NCI-H1417 treated with DMSO at 0.1 percent for 48 hours (cell line): Measurements from ENCODE around the gene ZNF552.
"Not testable (repeated sequence)": the region's sequence is repeated elsewhere in the genome, so short reads cannot be mapped to it uniquely, and the experiment has no call there.

Experiments
- DNase-seq: peaks from one replicate; lab custom pipeline; 2025; lab: John Stamatoyannopoulos, UW

ZNF552 gene

DNA sequence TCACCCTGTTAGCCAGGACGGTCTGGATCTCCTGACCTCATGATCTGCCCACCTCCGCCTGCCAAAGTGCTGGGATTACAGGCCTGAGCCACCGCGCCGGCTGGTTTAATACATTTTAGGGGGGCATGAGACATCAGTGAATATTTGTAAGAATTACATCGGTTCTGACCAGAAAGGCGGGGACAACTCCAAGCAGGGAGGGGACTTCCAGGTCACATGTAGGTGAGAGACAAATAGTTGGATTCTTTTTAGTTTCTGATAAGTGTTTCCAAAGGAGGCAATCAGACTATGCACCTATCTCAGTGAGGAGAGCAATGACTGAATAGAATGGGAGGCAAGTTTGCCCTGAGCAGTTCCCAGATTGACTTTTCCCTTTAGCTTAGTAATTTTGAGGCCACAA lies 3.7 kb upstream of the ZNF552 start:
- DNase-seq, result no peak

DNA sequence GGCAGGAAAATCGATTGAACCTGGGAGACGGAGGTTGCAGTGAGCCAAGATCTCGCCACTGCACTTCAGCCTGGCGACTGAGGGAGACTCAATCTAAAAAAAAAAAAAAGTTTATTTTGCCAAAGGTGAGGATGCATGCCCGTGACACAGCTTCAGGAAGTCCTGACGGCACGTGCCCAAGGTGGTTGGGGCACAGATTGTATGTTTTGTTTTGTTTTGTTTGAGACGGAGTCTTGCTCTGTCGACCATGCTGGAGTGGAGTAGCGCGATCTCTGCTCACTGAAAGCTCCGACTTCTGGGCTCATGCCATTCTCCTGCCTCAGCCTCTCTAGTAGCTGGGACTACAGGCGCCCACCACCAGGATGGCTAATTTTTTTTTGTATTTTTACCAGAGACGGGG lies 3.3 kb upstream of the ZNF552 start:
- no peak for DNase-seq

DNA sequence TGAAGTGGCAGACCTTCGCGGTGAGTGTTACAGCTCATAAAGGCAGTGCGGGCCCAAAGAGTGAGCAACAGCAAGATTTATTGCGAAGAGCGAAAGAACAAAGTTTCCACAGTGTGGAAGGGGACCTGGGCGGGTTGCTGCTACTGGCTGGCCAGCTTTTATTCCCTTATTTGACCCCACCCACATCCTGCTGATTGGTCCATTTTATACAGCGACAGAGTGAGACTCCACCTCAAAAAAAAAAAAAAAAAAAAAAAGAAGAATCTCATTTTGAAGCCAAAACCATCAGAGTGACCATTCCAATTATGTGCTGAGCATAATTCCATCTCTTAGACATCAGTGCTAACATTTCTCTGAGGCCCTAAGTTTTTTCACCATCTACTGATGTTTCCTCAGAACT lies 1.9 kb upstream of the ZNF552 start:
- no peak for DNase-seq

DNA sequence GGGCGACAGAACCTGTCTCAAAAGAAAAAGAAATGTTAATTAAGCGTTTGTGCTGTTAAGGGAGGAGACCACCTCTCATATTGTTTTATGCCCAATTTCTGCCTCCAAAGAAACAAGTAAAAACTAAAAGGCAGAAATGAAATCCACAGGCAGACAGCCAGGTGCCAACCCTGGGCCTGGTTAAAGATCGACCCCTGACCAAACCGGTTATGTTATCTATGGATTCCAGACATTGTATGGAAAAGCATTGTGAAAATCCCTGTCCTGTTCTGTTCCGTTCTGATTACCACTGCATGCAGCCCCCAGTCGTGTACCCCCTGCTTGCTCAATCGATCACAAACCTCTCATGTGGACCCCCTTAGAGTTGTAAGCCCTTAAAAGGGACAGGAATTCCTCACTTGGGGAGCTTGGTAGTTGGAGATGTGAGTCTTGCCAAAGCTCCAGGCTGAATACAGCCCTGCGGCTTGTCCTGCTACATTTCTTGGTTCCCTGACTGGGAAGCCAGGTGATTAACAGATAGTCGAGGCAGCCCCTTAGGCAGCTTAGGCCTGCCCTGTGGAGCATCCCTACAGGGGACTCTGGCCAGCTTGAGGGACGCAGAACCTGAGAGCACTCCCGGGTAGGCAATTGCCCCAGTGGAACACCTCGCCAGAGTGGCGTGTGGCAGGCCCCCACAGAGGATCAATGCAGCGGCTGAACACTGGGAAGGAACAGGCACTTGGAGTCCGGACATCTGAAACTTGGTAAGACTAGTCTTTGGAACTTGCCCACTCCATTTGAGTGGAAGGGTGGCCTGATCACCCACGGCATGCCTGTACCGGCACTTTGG lies 748 bp upstream of the ZNF552 start:
- no peak for DNase-seq

DNA sequence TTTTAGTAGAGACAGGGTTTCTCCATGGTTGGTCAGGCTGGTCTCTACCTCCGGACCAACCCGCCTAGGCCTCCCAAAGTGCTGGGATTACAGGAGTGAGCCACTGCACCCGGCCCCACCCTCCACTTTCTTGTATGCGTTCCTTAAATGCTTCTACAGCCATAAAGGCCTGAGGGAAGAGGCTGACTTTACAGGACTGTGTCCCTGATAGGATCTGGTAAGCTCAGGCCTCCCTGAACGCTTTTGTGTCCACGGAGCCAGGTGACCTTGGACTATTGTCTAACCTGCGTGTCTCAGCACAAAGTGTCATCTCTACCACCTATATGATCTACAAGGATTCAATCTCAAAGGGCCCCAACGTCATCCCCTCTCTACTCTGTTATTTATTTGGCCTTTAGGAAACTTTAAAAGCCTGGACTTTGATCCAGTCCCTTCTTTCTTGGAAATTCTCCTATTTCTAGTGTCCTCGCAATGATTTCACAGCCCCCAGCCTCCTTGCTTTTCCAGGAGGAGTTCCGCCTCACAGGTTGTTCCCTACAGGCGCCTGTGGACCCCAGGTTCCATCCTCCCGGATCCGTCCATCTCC lies 701 bp downstream of the ZNF552 start:
- DNase-seq, result no peak

DNA sequence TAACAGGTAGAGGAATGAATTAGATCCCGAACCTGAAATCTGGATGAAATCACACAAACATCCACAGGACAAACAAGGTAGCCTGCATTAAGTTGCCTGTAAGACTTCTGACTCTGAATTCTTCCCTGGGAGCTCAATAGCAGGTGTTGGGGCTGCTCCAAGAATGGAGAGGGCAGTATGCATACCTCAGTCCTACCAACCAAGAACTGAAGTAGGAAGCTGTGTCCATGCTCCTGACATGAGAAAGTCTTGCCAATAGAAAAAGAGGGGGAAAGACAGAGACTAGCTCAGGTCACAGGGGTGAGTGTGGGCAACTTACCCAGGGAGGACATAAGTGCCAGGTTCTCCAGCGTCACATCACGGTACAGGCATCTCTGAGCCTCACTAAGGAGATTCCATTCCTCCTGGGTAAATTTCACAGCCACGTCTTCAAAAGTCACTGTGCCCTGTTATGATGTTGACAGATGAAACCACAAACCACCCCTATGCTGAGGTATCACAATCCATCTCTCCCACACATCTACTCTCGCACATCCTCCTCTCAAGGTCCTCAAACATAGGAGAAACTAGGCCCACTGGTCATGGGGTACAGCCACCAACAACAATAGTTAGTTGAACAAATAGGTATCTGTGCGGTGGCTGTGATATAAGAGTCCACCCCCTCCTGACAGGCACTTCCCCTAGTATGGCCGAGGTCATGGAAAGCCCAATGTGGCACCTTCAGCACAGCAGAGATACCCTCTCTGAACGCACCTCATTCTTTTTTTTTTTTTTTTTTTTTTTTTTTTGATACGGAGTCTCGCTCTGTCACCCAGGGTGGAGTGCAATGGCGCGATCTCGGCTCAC lies 1.5 kb downstream of the ZNF552 start:
- DNase-seq, result not testable (repeated sequence)

DNA sequence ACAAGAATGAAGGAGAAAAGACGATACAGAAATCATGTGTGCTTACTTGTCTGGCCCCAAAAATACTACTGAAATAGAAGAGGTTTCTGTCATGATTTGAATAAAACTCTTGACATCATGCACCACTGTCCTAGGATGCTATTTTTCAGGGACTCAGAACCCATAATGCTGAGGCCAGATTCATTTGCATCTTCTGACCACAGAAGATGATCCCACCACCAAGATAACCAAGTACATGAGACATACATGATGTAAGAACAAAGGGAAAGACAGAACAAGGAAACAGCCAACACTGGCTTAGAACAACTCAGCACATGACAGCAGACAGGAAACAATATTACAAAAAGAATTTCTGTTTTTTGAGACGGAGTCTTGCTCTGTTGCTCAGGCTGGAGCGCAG lies 2.5 kb downstream of the ZNF552 start:
- DNase-seq, result no peak

DNA sequence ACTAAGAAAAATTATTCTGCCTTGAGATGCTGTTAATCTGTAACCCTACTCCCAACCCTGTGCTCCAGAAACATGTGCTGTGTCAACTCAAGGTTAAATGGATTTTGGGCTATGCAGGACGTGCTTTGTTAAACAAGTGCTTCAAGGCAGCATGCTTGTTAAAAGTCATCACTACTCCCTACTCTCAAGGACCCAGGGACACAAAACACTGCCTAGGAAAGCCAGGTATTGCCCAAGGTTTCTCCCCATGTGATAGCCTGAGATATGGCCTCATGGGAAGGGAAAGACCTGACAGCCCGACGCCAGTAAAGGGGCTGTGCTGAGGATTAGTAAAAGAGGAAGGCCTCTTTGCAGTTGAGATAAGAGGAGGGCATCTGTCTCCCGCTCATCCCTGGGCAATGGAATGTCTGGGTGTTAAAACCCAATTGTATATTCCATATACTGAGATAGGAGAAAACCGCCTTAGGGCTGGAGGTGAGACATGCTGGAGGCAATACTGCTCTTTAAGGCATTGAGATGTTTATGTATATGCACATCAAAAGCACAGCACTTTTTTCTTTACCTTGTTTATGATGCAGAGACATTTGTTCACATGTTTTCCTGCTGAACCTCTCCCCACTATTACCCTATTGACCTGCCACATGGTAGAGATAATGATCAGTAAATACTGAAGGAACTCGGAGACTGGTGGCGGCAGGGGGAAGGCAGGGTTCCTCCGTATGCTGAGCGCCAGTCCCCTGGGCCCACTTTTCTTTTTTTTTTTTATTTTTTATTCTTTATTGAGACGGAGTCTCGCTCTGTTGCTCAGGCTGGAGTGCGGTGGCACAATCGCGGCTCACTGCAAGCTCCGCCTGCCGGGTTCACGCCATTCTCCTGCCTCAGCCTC lies 4.1 kb downstream of the ZNF552 start:
- not testable (repeated sequence) for DNase-seq

DNA sequence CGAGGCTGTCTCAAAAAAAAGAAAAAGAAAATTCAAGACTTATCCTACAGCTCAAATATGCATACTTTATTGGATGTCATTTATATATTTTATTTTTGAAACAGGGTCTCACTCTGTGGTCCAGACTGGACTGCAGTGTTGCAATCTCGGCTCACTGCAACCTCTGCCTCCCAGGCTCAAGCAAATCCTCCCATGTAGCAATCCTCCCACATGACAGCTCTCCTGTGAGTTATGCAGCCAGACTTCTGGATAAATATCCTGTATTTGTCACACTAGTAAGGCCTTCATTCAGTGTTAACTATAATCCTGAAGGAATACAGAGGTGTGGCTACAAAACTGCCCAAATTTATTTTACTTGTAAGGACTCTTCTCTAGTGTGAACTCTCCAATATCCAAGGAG lies 7.2 kb downstream of the ZNF552 start:
- DNase-seq, result no peak

DNA sequence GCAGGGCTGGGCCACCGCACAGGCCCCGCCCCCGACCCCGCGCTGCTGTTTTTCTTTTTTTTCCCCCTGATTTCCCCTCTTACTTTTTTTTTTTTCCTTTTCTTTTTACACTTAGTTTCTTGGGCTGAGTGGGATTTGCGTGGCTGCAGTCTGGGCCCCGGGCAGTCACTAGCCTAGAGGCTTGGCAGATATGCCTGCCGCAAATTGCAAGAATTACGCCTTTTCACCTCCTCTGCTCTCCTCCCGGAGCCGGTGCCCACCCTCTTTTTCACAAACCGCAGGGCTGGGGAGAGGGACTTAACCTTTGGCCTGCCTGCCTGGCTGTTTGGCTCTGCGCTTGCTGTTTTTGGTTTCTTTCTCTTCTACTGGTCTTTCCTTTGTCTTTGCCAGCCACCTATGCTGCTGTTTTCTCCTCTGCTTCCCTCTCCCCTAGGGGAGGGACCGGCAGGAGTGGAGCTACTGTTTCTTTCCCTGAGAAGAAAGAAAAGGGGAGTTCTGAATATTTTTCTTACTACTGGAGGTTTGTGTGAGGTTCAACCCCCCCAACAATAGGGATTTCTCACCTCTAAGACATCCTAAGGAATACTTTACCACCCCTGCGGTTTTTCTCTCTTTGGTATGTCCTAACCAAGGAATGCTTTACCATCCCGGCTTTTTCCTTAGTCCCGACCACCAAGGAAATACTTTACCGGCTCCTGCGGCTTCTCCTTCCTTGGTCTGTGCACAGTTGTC lies 11.0 kb downstream of the ZNF552 start:
- DNase-seq, result no peak

DNA sequence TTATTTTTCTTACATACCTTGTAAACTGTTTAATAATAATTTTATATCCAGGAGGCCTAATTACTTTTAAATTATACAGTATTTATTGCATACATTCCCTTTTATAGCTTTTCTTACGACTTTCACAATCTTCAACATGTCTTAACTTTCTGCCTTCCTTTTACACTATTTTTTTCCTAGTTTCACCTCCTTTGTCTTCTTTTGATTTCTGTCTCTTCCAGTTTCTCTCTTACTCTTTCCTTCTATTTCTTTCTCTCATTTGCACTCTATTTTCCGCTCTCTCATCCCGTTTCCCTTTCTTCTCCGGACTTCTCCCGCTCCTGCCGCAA lies 11.5 kb downstream of the ZNF552 start:
- no peak for DNase-seq

DNA sequence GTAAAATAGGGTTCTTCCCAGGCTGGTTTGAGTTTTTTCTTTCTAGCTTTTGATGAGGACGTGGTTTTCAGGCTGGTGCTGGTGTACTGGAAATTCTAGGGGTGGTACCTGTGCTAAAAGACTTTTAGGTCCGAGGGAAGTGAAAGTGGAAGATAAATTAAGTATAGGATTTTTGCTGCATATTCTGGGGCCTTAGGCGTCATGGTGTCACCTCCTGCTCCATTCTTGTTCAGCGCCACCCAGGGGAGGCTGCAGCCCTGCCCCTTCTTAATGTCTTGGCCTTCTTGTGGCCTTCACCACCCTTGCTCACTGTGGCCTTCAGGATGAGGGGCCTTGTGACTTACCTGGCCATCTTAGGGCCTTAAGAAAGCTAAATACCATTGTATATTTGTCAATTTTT lies 12.4 kb downstream of the ZNF552 start:
- no peak for DNase-seq

DNA sequence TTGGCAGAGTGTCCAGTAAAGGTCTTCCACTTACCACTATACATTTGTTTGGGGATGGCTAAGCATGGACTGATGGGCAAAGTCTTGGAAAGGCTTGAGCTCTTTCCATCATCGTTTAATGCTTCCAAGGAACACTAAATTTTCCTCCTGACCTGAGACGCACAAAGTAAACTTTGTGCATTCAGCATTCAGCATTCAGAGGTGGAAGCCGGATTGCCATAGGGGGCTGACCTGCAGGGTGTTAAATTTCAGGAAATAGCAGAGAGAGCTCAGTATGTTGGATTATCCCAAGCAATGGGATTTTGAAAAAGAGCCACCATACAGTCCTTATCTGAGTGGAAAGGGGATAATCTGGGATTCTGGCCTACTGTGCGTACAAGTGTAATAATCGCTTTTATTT lies 14.0 kb downstream of the ZNF552 start:
- no peak for DNase-seq

DNA sequence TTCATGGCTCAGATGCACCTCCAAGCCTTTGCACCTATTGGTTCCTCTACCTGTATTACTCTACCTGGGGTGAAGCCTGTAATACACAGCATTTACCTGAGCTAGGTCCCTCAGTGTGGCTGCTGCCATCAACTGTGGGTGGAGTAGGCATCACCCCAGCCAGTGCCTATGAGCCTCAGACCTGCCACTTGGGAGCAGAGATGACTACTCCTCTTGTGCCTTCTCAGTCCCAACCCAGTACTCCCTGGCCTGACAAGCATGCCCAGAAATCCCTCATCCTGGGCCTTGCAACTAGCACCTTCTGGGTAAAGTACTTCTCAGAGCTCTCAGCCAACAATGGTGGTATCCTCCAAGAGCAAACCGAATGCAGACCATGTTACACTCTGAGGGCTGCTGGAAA lies 18.1 kb downstream of the ZNF552 start:
- not testable (repeated sequence) for DNase-seq

DNA sequence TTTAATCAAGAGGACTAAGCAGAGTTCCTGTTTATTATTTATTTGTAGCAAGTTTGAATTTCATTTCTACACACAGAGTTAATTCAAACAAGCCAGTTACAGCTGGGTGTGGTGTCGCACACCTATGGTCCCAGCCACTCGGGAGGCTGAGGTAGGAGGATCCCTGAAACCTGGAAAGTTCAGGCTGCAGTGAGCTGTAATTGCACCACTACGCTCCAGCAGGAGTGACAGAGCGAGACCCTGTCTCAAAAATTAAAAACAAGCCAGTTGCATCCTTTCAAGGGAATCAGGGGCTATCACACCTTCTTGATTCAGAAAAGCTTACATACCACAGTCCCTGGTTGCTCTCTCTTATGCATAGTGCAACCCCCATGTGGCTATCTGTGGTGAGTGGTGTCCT lies 25.4 kb downstream of the ZNF552 start:
- no peak for DNase-seq

DNA sequence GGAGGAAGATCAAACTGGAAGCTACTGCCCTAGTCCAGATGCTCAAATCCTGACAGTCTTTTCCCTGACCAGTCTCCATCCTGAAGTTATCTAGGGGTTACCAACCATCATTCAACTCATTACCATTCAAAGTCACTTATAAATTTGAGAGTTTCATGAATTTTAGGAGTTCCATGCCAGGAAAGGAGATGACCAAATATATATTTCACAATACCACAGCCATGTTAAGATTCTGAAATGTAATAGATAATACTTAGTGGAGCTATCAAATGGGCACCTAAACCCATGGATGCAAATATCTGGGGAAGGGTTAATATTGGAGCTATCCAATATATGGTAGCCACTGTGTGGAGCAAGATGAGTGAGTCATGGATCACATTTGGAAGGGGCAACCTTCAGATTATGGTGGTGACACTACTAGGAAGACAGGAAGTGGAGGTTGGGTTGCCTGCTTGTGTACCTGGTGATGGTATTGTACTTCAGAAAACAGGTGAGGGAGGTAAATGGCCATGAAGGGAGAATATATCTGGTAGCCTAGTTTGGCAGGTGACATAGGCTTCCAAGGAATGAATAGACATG lies 26.5 kb downstream of the ZNF552 start:
- no peak for DNase-seq

DNA sequence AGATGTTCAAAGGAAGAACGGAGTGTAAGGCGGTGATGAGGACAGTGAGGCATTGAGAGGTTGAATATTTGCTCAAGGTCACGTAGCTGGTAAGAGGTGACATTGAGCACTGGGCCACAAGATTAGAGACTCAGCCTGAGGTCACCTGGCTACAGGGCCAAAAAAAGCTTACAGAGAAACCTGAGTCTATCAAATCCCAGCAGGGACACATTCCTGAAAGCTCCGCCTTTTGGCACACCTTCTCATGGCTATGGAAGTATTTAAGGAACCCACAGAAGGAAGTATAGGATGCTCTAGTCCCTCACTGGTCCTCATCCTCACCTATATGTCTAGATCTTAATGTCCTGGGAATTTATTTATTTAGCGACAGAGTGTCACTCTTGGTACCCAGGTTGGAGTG lies 27.8 kb downstream of the ZNF552 start:
- no peak for DNase-seq

DNA sequence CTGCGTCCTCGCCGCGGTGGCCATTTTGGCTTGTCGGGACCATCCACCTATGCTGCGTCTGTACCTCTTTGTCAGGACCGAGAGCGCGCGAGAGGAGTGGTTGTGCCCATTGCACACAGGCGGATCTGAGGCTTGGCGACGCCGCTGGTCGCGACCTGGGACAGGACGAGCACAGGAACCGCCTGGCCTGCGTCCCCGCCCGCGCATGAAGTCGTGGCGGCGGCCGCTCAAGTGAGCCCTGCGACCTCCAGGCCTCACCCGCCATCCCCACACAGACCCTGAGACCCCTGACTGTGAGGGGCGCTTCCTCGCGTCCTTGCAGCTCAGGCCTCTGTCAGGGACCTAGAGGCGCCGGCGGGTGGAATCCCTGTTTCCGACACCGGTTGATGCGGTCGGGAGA lies 28.4 kb downstream of the ZNF552 start:
- no peak for DNase-seq

DNA sequence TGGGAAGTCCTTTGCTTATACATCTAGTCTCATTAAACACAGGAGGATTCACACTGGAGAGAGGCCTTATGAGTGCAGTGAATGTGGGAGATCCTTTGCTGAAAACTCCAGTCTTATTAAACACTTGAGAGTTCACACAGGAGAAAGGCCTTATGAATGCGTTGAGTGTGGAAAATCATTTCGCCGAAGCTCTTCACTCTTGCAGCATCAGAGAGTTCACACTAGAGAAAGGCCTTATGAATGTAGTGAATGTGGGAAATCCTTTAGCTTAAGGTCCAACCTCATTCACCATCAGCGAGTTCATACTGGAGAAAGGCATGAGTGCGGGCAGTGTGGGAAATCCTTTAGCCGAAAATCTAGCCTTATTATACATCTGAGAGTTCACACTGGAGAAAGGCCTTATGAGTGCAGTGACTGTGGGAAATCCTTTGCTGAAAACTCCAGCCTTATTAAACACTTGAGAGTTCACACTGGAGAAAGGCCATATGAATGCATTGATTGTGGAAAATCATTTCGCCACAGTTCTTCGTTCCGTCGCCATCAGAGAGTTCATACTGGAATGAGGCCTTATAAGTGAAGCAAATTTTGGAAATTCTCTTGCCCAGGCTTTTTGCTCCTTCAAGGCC lies 35.4 kb downstream of the ZNF552 start:
- no peak for DNase-seq

DNA sequence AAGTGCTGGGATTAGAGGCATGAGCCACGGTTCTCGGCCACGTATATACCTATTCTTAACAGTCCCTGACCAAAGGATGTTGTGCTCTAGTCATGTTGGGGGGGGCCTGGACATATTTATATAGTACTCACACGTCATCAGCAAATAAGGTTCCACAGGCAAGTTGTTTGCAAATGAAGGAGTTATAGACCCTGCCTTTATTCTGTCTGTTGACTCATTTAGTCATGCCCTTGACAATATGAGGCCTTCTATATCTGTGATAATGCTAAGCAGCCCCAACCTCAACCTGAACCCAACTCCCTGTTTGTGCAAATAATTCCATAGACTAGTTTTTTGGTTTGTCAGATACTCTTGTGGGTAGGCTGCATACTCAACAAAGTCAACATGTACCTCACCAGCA lies 36.4 kb downstream of the ZNF552 start:
- DNase-seq, result no peak
